Peyer's patch (tissue), 4 donors: Measurements from ENCODE around the gene FALEC.

Experiments used
- POLR2A ChIP-seq, 2 donors: fragments of 450-650 bp; IDR thresholded peaks; one replicate each; pipeline ENCODE4 v1.5.1; 2017; ENCODE audit warnings: antibody characterized with exemption in 2 of 2, mild to moderate bottlenecking in 2 of 2, moderate library complexity in 2 of 2
- TF ChIP-seq, protein P1 (sequence below), 6 experiments: fragments of 450-650 bp in 4 of 6; fragments of 200-600 bp in 2 of 6; sonication (generic) in 1 of 6; IDR thresholded peaks; one replicate each; pipeline ENCODE4 v1.5.1; 2017 to 2019; ENCODE audit warnings: antibody characterized with exemption in 6 of 6, mild to moderate bottlenecking in 3 of 6, moderate library complexity in 1 of 6

DNA sequence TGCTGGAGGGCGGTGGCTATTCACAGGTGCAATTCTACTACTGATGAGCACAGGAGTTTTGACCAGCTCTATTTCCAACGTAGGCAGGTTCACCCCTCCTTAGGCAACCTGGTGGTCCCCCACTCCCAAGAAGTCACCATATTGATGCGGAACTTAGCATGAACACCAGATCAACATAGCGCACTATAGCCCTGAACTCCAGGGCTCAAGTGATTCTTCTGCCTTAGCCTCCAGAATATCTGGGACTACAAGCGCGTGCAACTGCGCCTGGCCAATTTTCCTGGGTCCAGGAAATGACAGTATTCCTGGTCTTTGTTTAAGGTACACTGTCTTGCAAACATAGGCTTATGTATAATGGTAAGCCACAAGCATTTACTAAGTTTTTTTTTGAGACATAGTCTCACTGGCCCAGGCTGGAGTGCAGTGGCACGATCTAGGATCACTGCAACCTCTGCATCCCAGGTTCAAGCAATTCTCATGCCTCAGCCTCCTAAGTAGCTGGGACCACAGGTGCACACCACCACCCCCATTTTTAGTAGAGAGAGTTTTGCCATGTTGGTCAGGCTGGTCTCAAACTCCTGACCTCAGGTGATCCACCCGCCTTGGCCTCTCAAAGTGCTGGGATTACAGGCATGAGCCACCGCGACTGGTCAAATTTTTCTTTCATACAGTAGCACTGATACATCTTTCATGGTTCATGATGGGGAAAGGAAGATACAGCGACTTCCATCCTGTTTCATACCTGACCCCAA is 51.2 kb downstream of the FALEC start:
- TF ChIP-seq, protein P1, sequence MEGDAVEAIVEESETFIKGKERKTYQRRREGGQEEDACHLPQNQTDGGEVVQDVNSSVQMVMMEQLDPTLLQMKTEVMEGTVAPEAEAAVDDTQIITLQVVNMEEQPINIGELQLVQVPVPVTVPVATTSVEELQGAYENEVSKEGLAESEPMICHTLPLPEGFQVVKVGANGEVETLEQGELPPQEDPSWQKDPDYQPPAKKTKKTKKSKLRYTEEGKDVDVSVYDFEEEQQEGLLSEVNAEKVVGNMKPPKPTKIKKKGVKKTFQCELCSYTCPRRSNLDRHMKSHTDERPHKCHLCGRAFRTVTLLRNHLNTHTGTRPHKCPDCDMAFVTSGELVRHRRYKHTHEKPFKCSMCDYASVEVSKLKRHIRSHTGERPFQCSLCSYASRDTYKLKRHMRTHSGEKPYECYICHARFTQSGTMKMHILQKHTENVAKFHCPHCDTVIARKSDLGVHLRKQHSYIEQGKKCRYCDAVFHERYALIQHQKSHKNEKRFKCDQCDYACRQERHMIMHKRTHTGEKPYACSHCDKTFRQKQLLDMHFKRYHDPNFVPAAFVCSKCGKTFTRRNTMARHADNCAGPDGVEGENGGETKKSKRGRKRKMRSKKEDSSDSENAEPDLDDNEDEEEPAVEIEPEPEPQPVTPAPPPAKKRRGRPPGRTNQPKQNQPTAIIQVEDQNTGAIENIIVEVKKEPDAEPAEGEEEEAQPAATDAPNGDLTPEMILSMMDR (IDR thresholded peaks at IDR 0.05), result no peak
- TF ChIP-seq POLR2A (IDR thresholded peaks at IDR 0.05), result no peak
